ENCODE data around the gene CDH13.

DNA sequence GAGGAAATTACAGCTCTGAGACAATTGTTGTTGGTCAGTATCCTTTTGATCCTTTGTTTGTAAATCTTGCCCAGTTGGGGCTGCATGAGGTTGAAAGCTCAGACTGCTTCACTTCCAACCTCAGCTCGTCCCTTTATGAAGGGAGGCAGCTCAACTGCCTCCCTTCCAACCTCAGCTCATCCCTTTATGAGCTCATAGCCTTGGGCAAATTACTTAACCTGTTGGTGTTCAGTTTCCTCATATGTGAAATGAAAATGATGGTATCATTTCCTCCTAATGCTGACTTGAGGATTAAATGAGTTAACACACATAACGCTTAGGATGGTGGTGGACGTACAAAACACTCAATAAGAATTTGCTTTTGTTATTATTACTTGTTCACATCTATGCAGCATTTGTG, 265.1 kb downstream of the CDH13 start:
- TF ChIP-seq EZH2 (IDR thresholded peaks at IDR 0.05) (no peak), POLR2AphosphoS5 (IDR thresholded peaks at IDR 0.05; ENCODE audit: borderline replicate concordance, low read depth, low read length) (no peak), FOXP2 (optimal IDR thresholded peaks at IDR 0.05; ENCODE audit: control extremely low read depth, extremely low read length, insufficient read depth) (no peak)

Measured in SK-N-MC (cell line).